Fibroblast of lung (primary cell): ENCODE measurements around the gene ITIH2.

Experiments used
- CTCF ChIP-seq, 2 donors: IDR thresholded peaks in 1 of 2; conservative IDR thresholded peaks in 1 of 2; 1 replicate in 1 of 2; 2 replicates in 1 of 2; pipeline ENCODE4 v1.5.1; 2011 to 2012; ENCODE audit warnings: low read length in 2 of 2, control low read depth in 1 of 2, inconsistent platforms in 1 of 2, low read depth in 1 of 2, mild to moderate bottlenecking in 1 of 2
- EZH2 ChIP-seq: IDR thresholded peaks from 2 replicates; pipeline ENCODE4 v1.5.1; 2012; ENCODE audit warnings: low read length, control low read depth, mild to moderate bottlenecking; ENCODE audit errors: missing control alignments

GRCh38 chr10:7702288-7702812 lies 766 bp upstream of the ITIH2 start:
- TF ChIP-seq CTCF (conservative IDR thresholded peaks at IDR 0.05 in 1 of 2, IDR thresholded peaks at IDR 0.05 in 1 of 2; ENCODE audit: low read depth in 1 of 2, low read length in 2 of 2) (no peak), EZH2 (no peak)
